ENCODE results near the gene ZRSR2. TPM values are rescaled to one million over a fixed set of nuclear protein-coding genes. Genes with fewer than 3 reads are reported as not detected.
"Not testable (repeated sequence)": the region's sequence is repeated elsewhere in the genome, so short reads cannot be mapped to it uniquely, and the experiment has no call there.

ZRSR2 gene
- total RNA-seq, 1 donor from 2014 or later = 14.9 TPM

- peaks cover 16% of the 10 kb centered on the region for H3K36me3 Mint-ChIP-seq (ENCODE audit: low read depth)
- no peak for TF ChIP-seq CTCF (conservative IDR thresholded peaks at IDR 0.05)
These were observed 38.9 kb downstream of the ZRSR2 start for GRCh38 chrX:15829217-15829616.

GRCh38 chrX:15831347-15831746, 41.1 kb downstream of the ZRSR2 start:
- H3K4me3 Mint-ChIP-seq; H3K4me1 Mint-ChIP-seq; H3K27me3 Mint-ChIP-seq (ENCODE audit: low read depth); H3K9me3 Mint-ChIP-seq; DNase-seq (ENCODE audit: low read depth, low spot score); H3K27ac Mint-ChIP-seq (ENCODE audit: unreplicated experiment): not testable (repeated sequence)
- H3K36me3 Mint-ChIP-seq (ENCODE audit: low read depth) = peaks cover 15% of the 10 kb centered on the region

More at GRCh38 chrX:15829217-15829616, 38.9 kb downstream of the ZRSR2 start:
- Mint-ChIP-seq H3K4me1 (peaks cover 16% of the 10 kb centered on the region), H3K27ac (ENCODE audit: unreplicated experiment) (peak overlapping the region; percentile 43), H3K9me3 (no peaks in the 10 kb centered on the region), H3K4me3 (no peak overlapping the region), H3K27me3 (ENCODE audit: low read depth) (no peaks in the 10 kb centered on the region)
- DNase-seq (ENCODE audit: low read depth, low spot score) = no peak

GRCh38 chrX:15834053-15834452, 43.8 kb downstream of the ZRSR2 start:
- H3K27ac Mint-ChIP-seq (ENCODE audit: unreplicated experiment) = peak overlapping the region; percentile 60
- no peaks in the 10 kb centered on the region for H3K27me3 Mint-ChIP-seq (ENCODE audit: low read depth)
- H3K9me3 Mint-ChIP-seq = no peaks in the 10 kb centered on the region

GRCh38 chrX:15834827-15835595, 44.7 kb downstream of the ZRSR2 start:
- TF ChIP-seq CTCF (conservative IDR thresholded peaks at IDR 0.05) = no peak
- Mint-ChIP-seq H3K4me3 (no peak overlapping the region), H3K9me3 (no peaks in the 10 kb centered on the region), H3K27ac (ENCODE audit: unreplicated experiment) (no peak overlapping the region), H3K4me1 (peaks cover 5% of the 10 kb centered on the region), H3K27me3 (ENCODE audit: low read depth) (no peaks in the 10 kb centered on the region), H3K36me3 (ENCODE audit: low read depth) (peaks cover 14% of the 10 kb centered on the region)
- DNase-seq (ENCODE audit: low read depth, low spot score) = no peak

More at GRCh38 chrX:15834053-15834452, 43.8 kb downstream of the ZRSR2 start:
- no peak for TF ChIP-seq CTCF (conservative IDR thresholded peaks at IDR 0.05)
- Mint-ChIP-seq H3K4me1 (peaks cover 5% of the 10 kb centered on the region), H3K4me3 (no peak overlapping the region), H3K36me3 (ENCODE audit: low read depth) (peaks cover 11% of the 10 kb centered on the region)
- no peak for DNase-seq (ENCODE audit: low read depth, low spot score)

- Mint-ChIP-seq H3K27me3 (ENCODE audit: low read depth) (no peaks in the 10 kb centered on the region), H3K4me3 (no peak overlapping the region), H3K27ac (ENCODE audit: unreplicated experiment) (no peak overlapping the region), H3K36me3 (ENCODE audit: low read depth) (peaks cover 20% of the 10 kb centered on the region), H3K9me3 (no peaks in the 10 kb centered on the region), H3K4me1 (peaks cover 10% of the 10 kb centered on the region)
- DNase-seq (ENCODE audit: low read depth, low spot score) = peak; percentile 14
- peak; percentile 52 for TF ChIP-seq CTCF (conservative IDR thresholded peaks at IDR 0.05)
These were observed 47.7 kb downstream of the ZRSR2 start for GRCh38 chrX:15838017-15838416.

GRCh38 chrX:15841853-15842516, 51.7 kb downstream of the ZRSR2 start:
- Mint-ChIP-seq H3K4me3 (no peak overlapping the region), H3K4me1 (peaks cover 5% of the 10 kb centered on the region), H3K9me3 (no peaks in the 10 kb centered on the region), H3K27ac (ENCODE audit: unreplicated experiment) (no peak overlapping the region), H3K36me3 (ENCODE audit: low read depth) (peaks cover 25% of the 10 kb centered on the region), H3K27me3 (ENCODE audit: low read depth) (no peaks in the 10 kb centered on the region)
- TF ChIP-seq CTCF (conservative IDR thresholded peaks at IDR 0.05) = no peak
- no peak for DNase-seq (ENCODE audit: low read depth, low spot score)

All from neural crest cell (in vitro differentiated cells).